CD4-positive, alpha-beta T cell treated with Interleukin-15 for 1 hour (primary cell): ENCODE data around the gene HTR7.

ENCODE experiments used
- DNase-seq: peaks from one replicate; pipeline ENCODE4 v3.0.0-alpha.2; 2020

The HTR7 gene

GRCh38 chr10:90800232-90800796, 57.5 kb downstream of the HTR7 start:
- no peak for DNase-seq

GRCh38 chr10:90799172-90799571, 58.7 kb downstream of the HTR7 start:
- no peak for DNase-seq

- no peak for DNase-seq
Measured at GRCh38 chr10:90798482-90798881, 59.4 kb downstream of the HTR7 start.

- DNase-seq = no peak
Measured at GRCh38 chr10:90790422-90790821, 67.4 kb downstream of the HTR7 start.

GRCh38 chr10:90788968-90789367, 68.9 kb downstream of the HTR7 start:
- no peak for DNase-seq

- no peak for DNase-seq
Measured at GRCh38 chr10:90788199-90788491, 69.7 kb downstream of the HTR7 start.

GRCh38 chr10:90787393-90788198, 70.2 kb downstream of the HTR7 start:
- no peak for DNase-seq

GRCh38 chr10:90785782-90786181, 72.1 kb downstream of the HTR7 start:
- no peak for DNase-seq

- no peak for DNase-seq
Measured at GRCh38 chr10:90784771-90785170, 73.1 kb downstream of the HTR7 start.

GRCh38 chr10:90780488-90780887, 77.4 kb downstream of the HTR7 start:
- no peak for DNase-seq

- DNase-seq = no peak
Measured at GRCh38 chr10:90779548-90779947, 78.3 kb downstream of the HTR7 start.

GRCh38 chr10:90777621-90778020, 80.2 kb downstream of the HTR7 start:
- no peak for DNase-seq

- DNase-seq = no peak
Measured at GRCh38 chr10:90775351-90776028, 82.3 kb downstream of the HTR7 start.

- DNase-seq = no peak
Measured at GRCh38 chr10:90769946-90770841, 87.6 kb downstream of the HTR7 start.

- DNase-seq = peak; percentile 45
Measured at GRCh38 chr10:90751107-90751997, 106.5 kb downstream of the HTR7 start.

- DNase-seq = no peak
Measured at GRCh38 chr10:90746829-90747228, 111.0 kb downstream of the HTR7 start.

GRCh38 chr10:90745565-90745964, 112.3 kb downstream of the HTR7 start:
- no peak for DNase-seq

GRCh38 chr10:90743291-90743690, 114.5 kb downstream of the HTR7 start:
- no peak for DNase-seq

- DNase-seq = no peak
Measured at GRCh38 chr10:90741926-90742565, 115.8 kb downstream of the HTR7 start.

GRCh38 chr10:90740265-90740664, 117.6 kb downstream of the HTR7 start:
- no peak for DNase-seq

- DNase-seq = no peak
Measured at GRCh38 chr10:90738885-90739284, 119.0 kb downstream of the HTR7 start.

GRCh38 chr10:90734415-90734814, 123.4 kb downstream of the HTR7 start:
- DNase-seq = no peak
